ENCODE measurements around the gene AMY2B.
"Not testable (repeated sequence)": the region's sequence is repeated elsewhere in the genome, so short reads cannot be mapped to it uniquely, and the experiment has no call there.

The AMY2B gene

DNA sequence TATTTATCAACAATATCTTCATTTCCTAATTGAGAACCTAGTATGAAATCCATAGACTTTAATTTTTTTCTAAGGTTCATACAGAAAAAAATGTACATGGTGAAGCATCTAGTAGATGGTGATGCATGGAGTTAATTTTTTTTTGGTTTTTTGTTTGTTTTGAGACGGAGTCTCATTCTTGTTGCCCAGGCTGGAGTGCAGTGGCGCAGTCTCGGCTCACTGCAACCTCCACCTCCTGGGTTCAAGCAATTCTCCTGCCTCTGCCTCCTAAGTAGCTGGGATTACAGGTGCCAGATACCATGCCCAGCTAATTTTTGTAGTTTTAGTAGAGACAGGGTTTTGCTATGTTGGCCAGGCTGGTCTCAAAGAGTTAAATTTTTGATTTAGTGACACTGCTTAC is 10.3 kb upstream of the AMY2B start:
- not testable (repeated sequence) for H3K36me3 ChIP-seq (ENCODE audit: insufficient read depth, low read length); H3K9me3 ChIP-seq (ENCODE audit: insufficient read depth, low read depth, low read length); H3K27ac ChIP-seq (ENCODE audit: low read depth, low read length); H3K4me1 ChIP-seq (ENCODE audit: insufficient read depth, low read length); H3K27me3 ChIP-seq (ENCODE audit: insufficient read depth, low read length); H3K9ac ChIP-seq (ENCODE audit: low read depth, low read length); H3K4me3 ChIP-seq (ENCODE audit: low read length)
- 99% methylated on average over 3 of the region's 3 CpGs for WGBS

DNA sequence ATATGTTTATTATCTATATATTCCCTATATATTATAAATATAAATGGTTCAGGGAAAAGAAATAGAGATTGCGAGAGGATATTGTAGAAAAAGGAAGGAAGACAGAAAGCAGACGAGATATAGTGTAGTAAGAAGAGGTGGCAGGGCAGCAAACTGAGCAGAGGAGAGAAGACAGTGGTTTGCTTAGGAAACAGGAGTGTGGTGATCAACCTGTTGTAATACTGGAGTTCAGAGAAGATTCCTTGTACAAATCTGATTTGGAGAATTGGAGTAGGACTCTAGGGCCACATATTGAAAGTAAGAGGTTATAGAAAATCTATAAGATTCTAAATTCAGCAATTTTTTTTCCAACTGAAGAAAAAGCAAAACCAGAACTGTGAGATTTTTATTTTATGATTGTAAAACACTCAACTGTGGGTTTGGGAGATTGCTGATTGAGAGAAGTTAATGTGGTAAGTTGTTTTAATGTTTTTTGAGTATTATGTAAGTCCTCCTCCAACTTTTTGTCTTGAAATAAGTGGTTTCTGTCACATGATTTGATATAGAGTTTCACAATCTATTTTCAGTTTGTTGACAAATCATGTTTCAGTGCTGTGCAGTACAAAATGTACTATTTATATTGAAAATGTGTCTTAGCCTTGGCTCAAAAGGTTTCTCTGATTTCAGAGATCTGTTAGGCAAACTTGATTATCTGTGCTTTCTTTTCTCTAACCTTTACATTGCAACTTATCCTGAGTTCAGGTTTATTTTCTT is 9.6 kb upstream of the AMY2B start:
- H3K4me1 ChIP-seq (ENCODE audit: insufficient read depth, low read length): no peaks in the 10 kb centered on the region
- WGBS: 93% methylated on average over 2 of the region's 2 CpGs
- no peaks in the 10 kb centered on the region for H3K27me3 ChIP-seq (ENCODE audit: insufficient read depth, low read length)
- no peak overlapping the region for H3K27ac ChIP-seq (ENCODE audit: low read depth, low read length)
- H3K4me3 ChIP-seq (ENCODE audit: low read length): no peak overlapping the region
- no peaks in the 10 kb centered on the region for H3K36me3 ChIP-seq (ENCODE audit: insufficient read depth, low read length)
- no peaks in the 10 kb centered on the region for H3K9me3 ChIP-seq (ENCODE audit: insufficient read depth, low read depth, low read length)
- H3K9ac ChIP-seq (ENCODE audit: low read depth, low read length): no peak overlapping the region

DNA sequence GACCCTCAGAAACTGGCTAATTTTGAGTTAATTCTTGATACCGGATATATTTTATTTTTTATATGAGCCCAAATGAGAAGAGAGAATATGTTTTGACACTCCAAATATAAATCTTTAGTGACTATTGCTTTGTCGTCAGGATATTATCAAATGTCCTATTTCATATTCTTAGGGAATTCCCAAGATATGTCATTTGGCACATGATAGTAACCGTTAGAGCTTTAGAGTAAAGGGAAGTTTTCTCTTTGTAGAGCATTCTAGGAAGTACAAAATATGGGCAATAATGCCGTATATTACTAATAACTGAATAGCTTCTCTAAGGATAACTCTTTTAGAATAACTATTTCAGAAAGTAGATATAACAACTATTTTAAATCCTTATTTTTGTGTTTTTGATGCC is 8.3 kb upstream of the AMY2B start:
- no peaks in the 10 kb centered on the region for H3K36me3 ChIP-seq (ENCODE audit: insufficient read depth, low read length)
- H3K9ac ChIP-seq (ENCODE audit: low read depth, low read length): no peak overlapping the region
- no peaks in the 10 kb centered on the region for H3K27me3 ChIP-seq (ENCODE audit: insufficient read depth, low read length)
- no peak overlapping the region for H3K27ac ChIP-seq (ENCODE audit: low read depth, low read length)
- 100% methylated on average over 1 of the region's 4 CpGs for WGBS
- no peaks in the 10 kb centered on the region for H3K4me1 ChIP-seq (ENCODE audit: insufficient read depth, low read length)
- H3K9me3 ChIP-seq (ENCODE audit: insufficient read depth, low read depth, low read length): no peaks in the 10 kb centered on the region
- no peak overlapping the region for H3K4me3 ChIP-seq (ENCODE audit: low read length)

DNA sequence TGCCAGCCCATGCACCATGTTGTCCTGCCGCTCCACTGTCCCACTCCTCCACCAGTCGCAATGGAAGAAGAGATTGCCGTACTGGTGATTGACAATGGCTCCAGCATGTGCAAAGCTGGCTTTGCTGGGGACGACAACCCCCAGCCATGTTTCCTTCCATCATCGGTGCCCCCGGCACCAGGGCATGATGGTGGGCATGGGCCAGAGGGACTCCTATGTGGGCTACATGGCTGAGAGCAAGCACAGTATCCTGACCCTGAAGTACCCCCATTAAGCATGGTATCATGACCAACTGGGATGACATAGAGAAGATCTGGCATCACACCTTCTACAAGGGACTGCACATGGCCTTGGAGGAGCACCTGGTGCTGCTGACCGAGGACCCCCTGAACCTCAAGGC is 1.9 kb upstream of the AMY2B start:
- Histone ChIP-seq H3K4me3 (ENCODE audit: low read length) (no peak overlapping the region), H3K4me1 (ENCODE audit: insufficient read depth, low read length) (no peaks in the 10 kb centered on the region), H3K9me3 (ENCODE audit: insufficient read depth, low read depth, low read length) (no peaks in the 10 kb centered on the region), H3K27ac (ENCODE audit: low read depth, low read length) (no peak overlapping the region), H3K36me3 (ENCODE audit: insufficient read depth, low read length) (no peaks in the 10 kb centered on the region), H3K27me3 (ENCODE audit: insufficient read depth, low read length) (no peaks in the 10 kb centered on the region), H3K9ac (ENCODE audit: low read depth, low read length) (no peak overlapping the region)
- WGBS: 98% methylated on average over 7 of the region's 7 CpGs

DNA sequence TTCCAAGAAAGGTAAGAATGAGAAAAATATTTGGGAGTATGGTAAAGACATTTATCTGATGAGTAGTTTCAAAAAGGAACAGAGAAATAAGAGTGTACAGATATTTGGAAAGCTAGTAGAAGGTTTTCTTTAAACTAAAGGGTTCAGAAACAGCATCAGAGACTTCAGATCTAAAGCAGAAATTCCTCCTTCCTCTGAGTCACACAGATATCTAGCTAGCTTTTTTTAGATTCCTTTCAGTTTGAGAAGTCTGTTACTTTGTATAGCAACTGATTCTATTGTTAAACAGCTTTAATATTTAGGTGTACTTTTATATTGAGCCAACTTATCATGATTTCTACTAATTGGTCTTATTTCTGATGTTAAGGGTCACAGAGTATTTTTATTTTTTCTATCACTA is 4.7 kb downstream of the AMY2B start:
- no peak overlapping the region for H3K27ac ChIP-seq (ENCODE audit: low read depth, low read length)
- no peaks in the 10 kb centered on the region for H3K36me3 ChIP-seq (ENCODE audit: insufficient read depth, low read length)
- H3K9ac ChIP-seq (ENCODE audit: low read depth, low read length): no peak overlapping the region
- H3K4me3 ChIP-seq (ENCODE audit: low read length): no peak overlapping the region
- H3K27me3 ChIP-seq (ENCODE audit: insufficient read depth, low read length): no peaks in the 10 kb centered on the region
- H3K9me3 ChIP-seq (ENCODE audit: insufficient read depth, low read depth, low read length): no peaks in the 10 kb centered on the region
- no peaks in the 10 kb centered on the region for H3K4me1 ChIP-seq (ENCODE audit: insufficient read depth, low read length)

DNA sequence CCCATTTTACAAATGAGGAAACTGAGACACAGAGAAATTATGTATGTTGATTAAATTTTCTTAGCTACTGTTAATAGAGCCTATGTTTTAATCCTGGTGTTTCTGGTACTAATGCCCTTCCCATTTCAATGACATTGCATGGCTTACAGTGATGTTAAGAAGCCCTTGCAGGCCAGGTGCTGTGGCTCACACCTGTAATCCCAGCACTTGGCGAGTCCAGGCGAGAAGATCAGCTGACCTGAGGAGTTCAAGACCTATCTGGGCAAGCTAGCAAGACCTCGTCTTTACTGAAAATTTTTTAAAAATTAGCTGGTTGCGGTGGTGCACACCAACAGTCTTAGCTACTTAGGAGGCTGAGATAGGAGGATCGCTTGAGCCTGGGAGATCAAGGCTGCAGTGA is 5.4 kb downstream of the AMY2B start:
- not testable (repeated sequence) for H3K9me3 ChIP-seq (ENCODE audit: insufficient read depth, low read depth, low read length); H3K27ac ChIP-seq (ENCODE audit: low read depth, low read length); H3K4me1 ChIP-seq (ENCODE audit: insufficient read depth, low read length); H3K36me3 ChIP-seq (ENCODE audit: insufficient read depth, low read length); H3K4me3 ChIP-seq (ENCODE audit: low read length); H3K27me3 ChIP-seq (ENCODE audit: insufficient read depth, low read length); H3K9ac ChIP-seq (ENCODE audit: low read depth, low read length)
- WGBS: 92% methylated on average over 2 of the region's 5 CpGs

DNA sequence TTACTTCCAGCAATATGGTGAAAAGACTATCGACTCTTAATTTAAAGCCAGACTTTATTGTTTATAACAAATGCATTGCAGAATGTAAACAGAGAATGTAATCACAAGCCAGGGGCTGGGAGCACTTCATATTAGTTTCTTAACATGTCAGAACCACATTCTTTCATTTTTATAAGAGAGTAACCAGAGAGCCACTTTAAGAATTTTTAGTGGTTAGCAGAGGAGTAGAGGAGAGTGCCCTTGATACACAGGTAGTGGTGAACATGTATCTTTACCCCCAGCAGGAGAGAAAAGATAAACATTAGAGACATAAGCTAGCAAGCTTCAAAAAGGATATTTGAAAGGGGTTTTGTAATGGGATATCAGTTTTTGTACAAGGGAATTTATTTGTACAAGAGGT is 11.1 kb downstream of the AMY2B start:
- no peaks in the 10 kb centered on the region for H3K36me3 ChIP-seq (ENCODE audit: insufficient read depth, low read length)
- H3K4me1 ChIP-seq (ENCODE audit: insufficient read depth, low read length): no peaks in the 10 kb centered on the region
- no peaks in the 10 kb centered on the region for H3K27me3 ChIP-seq (ENCODE audit: insufficient read depth, low read length)
- whole genome bisulfite sequencing: 80% methylated on average over 1 of the region's 1 CpG
- peaks cover 10% of the 10 kb centered on the region for H3K9me3 ChIP-seq (ENCODE audit: insufficient read depth, low read depth, low read length)
- no peak overlapping the region for H3K9ac ChIP-seq (ENCODE audit: low read depth, low read length)
- no peak overlapping the region for H3K27ac ChIP-seq (ENCODE audit: low read depth, low read length)
- H3K4me3 ChIP-seq (ENCODE audit: low read length): no peak overlapping the region

DNA sequence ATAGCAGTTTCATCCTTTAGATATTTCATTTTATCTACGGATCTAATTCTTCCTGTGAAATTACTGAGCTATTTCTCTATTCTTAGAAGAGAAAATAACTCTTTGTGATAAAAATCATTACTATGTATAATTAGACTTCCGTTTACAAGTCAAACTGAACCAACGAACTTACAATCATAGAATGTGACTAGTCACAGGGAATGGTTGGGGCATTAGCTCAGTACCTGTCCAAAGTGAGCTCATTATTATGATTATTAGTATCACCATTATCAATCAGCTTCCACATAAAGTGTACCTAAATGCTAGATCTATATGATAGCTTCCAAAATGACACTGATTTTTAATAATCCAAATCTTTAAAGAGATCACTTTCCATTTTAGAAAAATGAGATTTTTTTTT is 12.5 kb downstream of the AMY2B start:
- H3K9me3 ChIP-seq (ENCODE audit: insufficient read depth, low read depth, low read length): peaks cover 24% of the 10 kb centered on the region
- no peaks in the 10 kb centered on the region for H3K36me3 ChIP-seq (ENCODE audit: insufficient read depth, low read length)
- 84% methylated on average over 2 of the region's 3 CpGs for WGBS
- H3K9ac ChIP-seq (ENCODE audit: low read depth, low read length): no peak overlapping the region
- H3K27me3 ChIP-seq (ENCODE audit: insufficient read depth, low read length): no peaks in the 10 kb centered on the region
- no peaks in the 10 kb centered on the region for H3K4me1 ChIP-seq (ENCODE audit: insufficient read depth, low read length)
- no peak overlapping the region for H3K27ac ChIP-seq (ENCODE audit: low read depth, low read length)
- H3K4me3 ChIP-seq (ENCODE audit: low read length): no peak overlapping the region

DNA sequence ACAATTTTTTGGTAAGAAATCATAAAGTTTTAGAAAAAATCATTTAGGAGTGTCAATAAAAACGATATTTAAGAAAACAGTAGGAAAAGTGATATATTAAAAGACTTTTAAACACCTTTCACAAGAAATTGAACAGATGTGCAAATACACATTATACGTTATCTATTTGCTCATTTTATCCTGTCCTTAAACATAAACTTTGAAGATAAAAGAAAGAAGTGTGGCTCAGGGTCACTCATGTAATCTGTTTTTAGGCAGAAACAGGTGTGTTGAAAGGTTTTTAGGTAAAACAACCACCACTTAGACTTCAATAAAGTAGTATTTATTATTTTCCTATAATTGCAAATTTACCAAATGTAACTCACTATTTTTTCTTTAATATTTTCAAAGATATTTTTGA is 13.1 kb downstream of the AMY2B start:
- no CpG with 5 or more reads among the region's 2 CpGs for WGBS
- no peak overlapping the region for H3K4me3 ChIP-seq (ENCODE audit: low read length)
- no peaks in the 10 kb centered on the region for H3K27me3 ChIP-seq (ENCODE audit: insufficient read depth, low read length)
- H3K36me3 ChIP-seq (ENCODE audit: insufficient read depth, low read length): no peaks in the 10 kb centered on the region
- peaks cover 31% of the 10 kb centered on the region for H3K9me3 ChIP-seq (ENCODE audit: insufficient read depth, low read depth, low read length)
- H3K27ac ChIP-seq (ENCODE audit: low read depth, low read length): no peak overlapping the region
- H3K9ac ChIP-seq (ENCODE audit: low read depth, low read length): no peak overlapping the region
- H3K4me1 ChIP-seq (ENCODE audit: insufficient read depth, low read length): no peaks in the 10 kb centered on the region

DNA sequence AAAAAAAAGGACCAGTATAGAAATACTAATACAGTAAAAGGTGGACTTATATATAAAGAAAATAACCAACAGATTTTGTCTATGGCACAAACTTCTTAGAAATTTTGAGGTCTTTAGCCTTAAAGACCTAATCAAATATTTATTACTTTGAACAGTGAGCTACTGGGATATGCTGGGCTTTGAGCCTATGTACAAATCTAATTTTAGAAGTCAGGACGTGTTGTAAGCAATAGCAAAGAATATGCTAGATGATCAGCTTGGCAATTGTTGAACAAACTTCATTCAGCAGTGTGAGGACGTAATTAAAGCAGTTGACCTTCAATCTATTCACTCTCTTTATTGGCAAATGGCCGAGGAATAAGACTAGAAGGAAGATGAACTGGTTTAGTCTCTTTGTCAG is 31.4 kb downstream of the AMY2B start:
- not testable (repeated sequence) for H3K9ac ChIP-seq (ENCODE audit: low read depth, low read length); H3K9me3 ChIP-seq (ENCODE audit: insufficient read depth, low read depth, low read length); H3K4me3 ChIP-seq (ENCODE audit: low read length); H3K36me3 ChIP-seq (ENCODE audit: insufficient read depth, low read length); H3K27ac ChIP-seq (ENCODE audit: low read depth, low read length); H3K4me1 ChIP-seq (ENCODE audit: insufficient read depth, low read length); H3K27me3 ChIP-seq (ENCODE audit: insufficient read depth, low read length)
- WGBS: no CpG with 5 or more reads among the region's 3 CpGs

DNA sequence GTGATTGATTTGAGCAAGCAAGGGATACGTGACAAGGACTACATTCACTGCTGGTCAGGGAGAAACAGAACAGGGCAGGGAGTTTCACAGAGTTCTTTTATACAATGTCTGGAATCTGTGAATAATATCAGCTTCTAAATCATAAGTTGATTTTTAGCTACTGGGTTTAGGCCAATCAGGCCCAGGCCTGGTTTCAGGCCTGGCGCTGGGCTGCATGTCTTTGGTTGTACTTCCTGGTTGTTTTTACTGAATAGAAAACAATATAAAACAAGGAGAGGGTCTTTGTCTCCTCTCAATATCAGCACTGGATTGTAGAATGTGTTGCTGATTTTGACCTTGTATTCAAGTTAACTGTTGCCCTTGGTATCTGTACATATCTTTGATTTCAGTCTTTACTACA is 45.0 kb downstream of the AMY2B start:
- no peaks in the 10 kb centered on the region for H3K9me3 ChIP-seq (ENCODE audit: insufficient read depth, low read depth, low read length)
- H3K27me3 ChIP-seq (ENCODE audit: insufficient read depth, low read length): no peaks in the 10 kb centered on the region
- H3K4me1 ChIP-seq (ENCODE audit: insufficient read depth, low read length): no peaks in the 10 kb centered on the region
- no peak overlapping the region for H3K4me3 ChIP-seq (ENCODE audit: low read length)
- H3K9ac ChIP-seq (ENCODE audit: low read depth, low read length): no peak overlapping the region
- no peak overlapping the region for H3K27ac ChIP-seq (ENCODE audit: low read depth, low read length)
- H3K36me3 ChIP-seq (ENCODE audit: insufficient read depth, low read length): no peaks in the 10 kb centered on the region
- 79% methylated on average over 2 of the region's 2 CpGs for WGBS

DNA sequence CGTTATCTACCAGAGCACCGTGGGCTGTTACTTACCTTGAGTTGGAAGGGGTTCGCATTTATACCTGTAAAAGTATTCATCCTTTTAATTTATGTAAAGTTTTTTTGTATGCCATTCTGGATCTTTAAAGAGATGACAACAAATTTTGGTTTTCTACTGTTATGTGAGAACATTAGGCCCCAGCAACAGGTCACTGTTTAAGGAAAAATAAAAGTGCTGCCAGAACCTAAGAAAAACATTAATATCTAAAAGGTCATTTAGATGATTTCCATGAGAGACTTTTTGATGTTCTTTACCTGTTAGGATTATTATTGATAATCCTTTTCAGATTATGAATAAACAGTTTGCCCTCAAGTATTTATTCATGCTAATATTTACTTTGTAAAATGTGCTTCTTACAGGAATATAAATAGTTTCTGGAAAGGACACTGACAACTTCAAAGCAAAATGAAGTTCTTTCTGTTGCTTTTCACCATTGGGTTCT is 45.6 kb downstream of the AMY2B start, which contains the start of gene AMY2A:
Gene AMY2A, plus strand, starts transcription at position 434 of the 484 bp plus-strand sequence. Its CDS starts 14 bp downstream, at position 448.
- H3K36me3 ChIP-seq (ENCODE audit: insufficient read depth, low read length); H3K9ac ChIP-seq (ENCODE audit: low read depth, low read length); H3K4me3 ChIP-seq (ENCODE audit: low read length); H3K27ac ChIP-seq (ENCODE audit: low read depth, low read length); H3K9me3 ChIP-seq (ENCODE audit: insufficient read depth, low read depth, low read length); H3K27me3 ChIP-seq (ENCODE audit: insufficient read depth, low read length); H3K4me1 ChIP-seq (ENCODE audit: insufficient read depth, low read length): not testable (repeated sequence)
- 100% methylated on average over 1 of the region's 3 CpGs for WGBS
